GM19468 (cell line): ENCODE results near the gene CHST3.

Experiments
- ATAC-seq: cut with Tn5 transposase; IDR thresholded peaks from one replicate; pipeline ENCODE4 v1.9.1; 2021; ENCODE audit warnings: mild to moderate bottlenecking, moderate library complexity, moderate number of reproducible peaks; ENCODE audit not compliant: unreplicated experiment; ENCODE audit errors: extremely low read depth

CHST3 gene

DNA sequence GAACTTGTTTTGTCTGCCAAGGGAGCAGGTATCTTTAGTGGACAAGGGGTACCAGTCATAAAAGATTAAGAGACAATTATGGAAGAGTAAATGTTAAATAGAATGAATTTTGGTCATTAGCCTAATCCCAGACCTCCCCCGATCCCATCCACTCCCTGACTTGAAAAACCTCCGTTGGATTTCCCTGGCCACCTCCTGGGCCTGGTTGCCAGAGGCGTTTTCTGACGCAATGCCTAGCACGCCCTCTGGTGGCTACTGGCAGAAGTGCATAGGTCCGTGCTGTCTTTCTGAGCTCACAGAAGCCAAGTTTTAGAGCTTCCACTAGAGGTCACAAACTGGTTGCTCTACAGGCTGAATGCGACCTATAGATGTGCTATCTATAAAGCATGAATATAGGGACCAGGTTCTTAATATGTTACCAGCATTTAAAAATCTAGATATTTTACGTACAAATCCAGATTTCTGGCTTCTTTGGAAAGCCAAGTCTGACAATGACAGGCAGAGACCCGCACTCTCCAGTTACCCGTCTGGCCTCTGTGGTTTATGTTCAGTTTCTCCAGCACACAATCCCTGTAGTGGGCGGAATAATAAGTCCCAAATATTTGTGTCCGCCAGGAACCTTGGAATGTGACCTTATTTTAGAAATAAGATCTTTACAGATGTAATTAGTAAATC is 84.4 kb downstream of the CHST3 start:
- ATAC-seq = peak; percentile 37

DNA sequence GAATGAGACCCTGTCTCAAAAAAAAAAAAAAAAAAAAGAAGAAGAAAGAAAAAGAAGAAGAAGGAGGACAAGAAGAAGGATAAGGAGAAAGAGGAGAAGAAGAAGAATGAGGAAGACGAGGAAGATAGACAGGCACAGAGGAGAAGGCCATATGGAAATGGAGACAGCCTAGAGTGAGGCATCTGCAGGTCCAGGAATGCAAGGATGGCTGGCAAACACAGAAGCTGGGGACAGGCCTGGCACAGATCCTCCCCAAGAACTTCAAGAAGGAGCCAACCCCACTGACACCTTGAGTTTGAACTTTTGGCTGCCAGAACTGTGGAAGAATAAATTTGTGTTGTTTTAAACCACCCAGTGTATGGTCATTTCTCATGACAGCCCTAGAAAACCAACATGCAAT is 85.3 kb downstream of the CHST3 start:
- ATAC-seq = no peak

DNA sequence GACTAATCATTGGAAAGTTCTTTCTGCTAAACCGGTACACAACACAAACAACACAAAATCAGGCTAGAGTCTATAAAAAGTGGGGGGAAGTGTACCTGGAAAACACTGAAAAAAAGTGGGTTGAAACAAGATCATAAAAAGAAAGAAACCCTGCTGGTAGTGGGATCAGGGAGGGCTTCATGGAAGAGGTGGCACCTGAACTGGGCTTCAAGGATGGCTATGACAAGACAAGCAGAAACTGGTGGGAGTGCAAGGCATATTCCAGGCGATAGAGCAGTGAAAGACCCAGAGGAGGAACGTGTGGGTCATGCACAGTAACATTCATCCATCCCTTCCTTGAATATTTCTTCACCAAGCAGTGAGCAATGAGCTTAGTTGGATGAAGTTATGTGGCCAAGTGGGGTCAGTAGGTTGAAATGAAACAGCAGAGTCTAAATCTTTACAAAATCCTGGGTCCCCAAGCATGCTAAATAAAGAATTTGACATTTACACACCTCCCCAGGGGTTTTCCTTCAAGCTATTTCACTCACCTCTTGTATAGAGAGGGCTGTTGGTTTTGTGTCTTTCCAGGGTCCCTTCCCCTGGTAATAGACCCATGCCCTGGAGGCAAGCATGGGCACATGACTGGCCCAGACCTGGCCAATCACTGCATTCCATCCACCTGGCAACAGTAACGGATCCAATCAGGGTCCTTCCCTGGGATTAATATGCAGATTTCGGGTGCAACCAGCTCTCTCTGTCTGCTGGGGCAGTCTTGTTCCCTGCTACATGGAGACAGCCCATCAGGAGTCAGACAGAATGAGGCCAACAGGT is 86.0 kb downstream of the CHST3 start:
- no peak for ATAC-seq

GRCh38 chr10:72050873-72051272 is 86.7 kb downstream of the CHST3 start:
- ATAC-seq = no peak

DNA sequence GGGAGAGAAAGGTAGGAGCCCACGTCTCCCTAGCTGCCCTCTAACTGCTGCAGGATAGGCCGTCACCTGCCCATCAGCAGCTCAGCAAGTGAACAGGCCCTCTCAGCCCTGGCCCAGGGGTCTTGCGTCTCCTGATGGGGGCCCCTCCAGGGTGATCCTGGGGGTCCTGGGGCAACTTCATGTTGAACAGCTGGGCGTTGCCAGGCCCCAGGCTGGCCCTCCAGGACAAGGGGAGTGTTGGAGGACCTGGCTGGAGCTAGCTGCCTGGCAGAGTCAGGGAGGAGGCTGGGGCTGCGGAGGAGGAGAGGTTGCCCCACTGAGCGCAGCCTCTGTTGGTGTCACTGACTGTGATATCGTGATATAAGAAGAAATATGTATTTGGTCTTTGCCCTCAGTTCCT is 89.5 kb downstream of the CHST3 start:
- no peak for ATAC-seq

GRCh38 chr10:72056113-72056512 is 91.9 kb downstream of the CHST3 start:
- no peak for ATAC-seq

- ATAC-seq = no peak
These were observed 92.9 kb downstream of the CHST3 start for GRCh38 chr10:72056932-72057751.

GRCh38 chr10:72058347-72058898 is 94.2 kb downstream of the CHST3 start:
- ATAC-seq = no peak

- no peak for ATAC-seq
These were observed 95.0 kb downstream of the CHST3 start for GRCh38 chr10:72058989-72059842.

DNA sequence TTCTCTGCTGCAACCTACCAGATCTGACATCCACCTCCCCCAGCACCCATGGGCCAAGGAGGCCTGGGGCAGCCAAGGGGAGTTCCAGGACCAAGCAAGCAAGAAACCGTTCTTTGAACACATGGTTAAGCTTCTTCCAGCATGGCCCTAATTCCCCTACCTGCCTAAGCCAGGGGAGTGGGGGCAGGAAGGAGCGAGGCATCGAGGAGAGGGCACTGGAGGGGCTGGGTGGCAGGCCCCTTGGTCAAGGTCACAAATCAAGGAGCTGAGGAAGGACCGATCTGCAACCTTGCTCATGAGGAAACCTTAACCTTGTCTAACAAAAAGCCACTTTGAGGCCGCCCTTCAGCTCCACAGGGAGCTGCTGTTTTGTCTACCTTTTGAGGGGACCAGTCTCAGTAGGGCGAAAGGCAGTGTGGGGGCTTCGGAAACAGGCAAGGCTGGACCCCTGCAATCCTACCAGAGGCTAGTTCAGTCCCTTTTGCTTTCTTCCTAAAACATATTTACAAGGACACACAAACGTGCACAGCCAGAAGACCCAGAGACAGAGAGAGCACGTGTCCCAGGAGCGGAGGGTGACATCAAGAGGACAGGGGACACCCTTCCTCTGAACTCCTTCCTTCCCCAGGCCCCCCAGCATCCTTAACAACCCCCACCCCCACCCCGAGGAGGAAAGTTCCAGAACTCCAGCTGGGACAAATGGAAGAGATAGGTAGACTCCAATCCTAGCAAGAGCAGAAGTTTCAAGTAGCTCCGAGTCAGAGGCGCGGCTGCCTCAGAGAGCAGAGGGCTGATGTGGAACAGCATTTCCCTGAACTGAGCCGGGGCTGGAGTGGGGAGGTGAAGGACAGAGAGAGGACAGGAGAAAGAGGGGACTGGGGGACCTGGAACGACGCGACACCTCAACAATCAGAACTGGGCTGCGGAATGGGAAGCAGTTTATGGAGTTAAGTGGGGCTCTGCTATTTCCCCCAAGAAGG is 95.9 kb downstream of the CHST3 start:
- no peak for ATAC-seq

- no peak for ATAC-seq
These were observed 97.3 kb downstream of the CHST3 start for GRCh38 chr10:72061491-72061890.

DNA sequence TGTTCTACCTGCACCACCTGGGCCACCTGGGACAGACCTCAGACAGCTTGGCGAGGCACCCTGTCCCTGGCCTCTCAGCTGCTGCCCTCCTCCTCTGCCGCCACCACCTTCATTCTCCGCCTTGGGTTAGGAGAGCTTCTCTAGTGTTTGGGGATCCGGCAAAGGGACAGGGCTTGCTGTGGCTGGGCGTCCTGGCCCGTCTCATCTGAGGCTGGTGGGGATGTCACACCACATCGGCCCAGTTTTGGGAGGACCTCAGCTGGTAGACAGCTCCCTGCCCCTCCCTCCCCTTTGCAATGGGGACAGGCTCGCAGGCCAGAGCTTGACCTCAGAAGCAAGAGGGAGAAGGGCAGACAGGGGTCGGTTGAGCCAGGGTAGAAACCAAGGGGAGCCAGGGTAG is 97.7 kb downstream of the CHST3 start:
- ATAC-seq = no peak

DNA sequence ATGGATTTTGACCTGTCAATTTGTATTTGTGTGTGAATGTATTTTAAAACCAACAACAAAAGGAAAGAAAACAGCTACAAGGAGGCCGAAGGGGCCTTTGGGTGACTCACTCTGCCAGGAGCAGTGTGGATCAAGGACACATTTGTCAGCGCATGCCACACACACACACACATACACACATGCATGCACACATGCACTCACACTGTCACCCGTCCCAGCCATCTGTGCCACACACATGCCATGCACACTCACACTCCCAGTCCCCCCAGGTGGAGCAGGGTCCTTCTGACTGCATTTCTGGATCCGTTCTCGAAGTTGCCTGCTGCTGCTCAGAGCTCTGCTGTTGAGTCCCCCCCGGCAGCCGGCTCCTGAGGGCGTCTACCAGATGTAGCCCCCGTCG is 98.2 kb downstream of the CHST3 start:
- no peak for ATAC-seq
